IMR-90 (cell line): ENCODE measurements around the gene RASGRF2.

ENCODE experiments used
- POLR2A ChIP-seq: IDR thresholded peaks from 2 replicates; pipeline ENCODE4 v1.6.1; 2012; ENCODE audit warnings: mild to moderate bottlenecking, low read depth, low read length
- TF ChIP-seq, protein P1 (sequence below): conservative IDR thresholded peaks from 2 replicates; pipeline ENCODE4 v1.5.1; 2012; ENCODE audit warnings: mild to moderate bottlenecking, low read depth, low read length, improper control_type of control experiment

DNA sequence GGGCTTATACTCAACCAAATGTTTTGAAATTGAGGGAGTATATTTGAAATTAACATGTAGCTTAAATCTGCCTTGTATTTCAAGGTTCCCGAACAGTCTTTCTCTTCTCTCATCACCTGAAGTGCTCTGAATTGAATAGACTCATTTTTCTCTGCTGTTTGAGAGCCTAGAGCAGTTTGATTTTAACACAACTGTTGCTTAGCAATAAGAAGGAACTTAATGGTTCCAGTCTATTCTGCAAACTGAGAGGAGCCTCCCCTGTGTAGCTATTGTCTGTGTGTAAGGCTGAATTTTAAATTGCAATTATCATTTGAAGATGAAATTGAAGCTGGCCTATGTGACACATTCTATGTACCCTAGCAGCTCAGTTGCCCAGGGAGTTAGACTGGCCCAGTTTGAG lies 185.9 kb downstream of the RASGRF2 start:
- TF ChIP-seq, protein P1, sequence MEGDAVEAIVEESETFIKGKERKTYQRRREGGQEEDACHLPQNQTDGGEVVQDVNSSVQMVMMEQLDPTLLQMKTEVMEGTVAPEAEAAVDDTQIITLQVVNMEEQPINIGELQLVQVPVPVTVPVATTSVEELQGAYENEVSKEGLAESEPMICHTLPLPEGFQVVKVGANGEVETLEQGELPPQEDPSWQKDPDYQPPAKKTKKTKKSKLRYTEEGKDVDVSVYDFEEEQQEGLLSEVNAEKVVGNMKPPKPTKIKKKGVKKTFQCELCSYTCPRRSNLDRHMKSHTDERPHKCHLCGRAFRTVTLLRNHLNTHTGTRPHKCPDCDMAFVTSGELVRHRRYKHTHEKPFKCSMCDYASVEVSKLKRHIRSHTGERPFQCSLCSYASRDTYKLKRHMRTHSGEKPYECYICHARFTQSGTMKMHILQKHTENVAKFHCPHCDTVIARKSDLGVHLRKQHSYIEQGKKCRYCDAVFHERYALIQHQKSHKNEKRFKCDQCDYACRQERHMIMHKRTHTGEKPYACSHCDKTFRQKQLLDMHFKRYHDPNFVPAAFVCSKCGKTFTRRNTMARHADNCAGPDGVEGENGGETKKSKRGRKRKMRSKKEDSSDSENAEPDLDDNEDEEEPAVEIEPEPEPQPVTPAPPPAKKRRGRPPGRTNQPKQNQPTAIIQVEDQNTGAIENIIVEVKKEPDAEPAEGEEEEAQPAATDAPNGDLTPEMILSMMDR: no peak
- TF ChIP-seq POLR2A: no peak
